Mucosa of descending colon (tissue), 3 donors: Measurements from ENCODE around the gene KTN1. TPM values are rescaled to one million over a fixed set of nuclear protein-coding genes. Genes with fewer than 3 reads are reported as not detected.

Experiments
- ATAC-seq: fragments of 200-7000 bp; cut with Tn5 transposase; one replicate; pipeline ENCODE4 v1.9.1; 2020; ENCODE audit warnings: mild to moderate bottlenecking, moderate library complexity
- DNase-seq, 3 donors: peaks; one replicate each; pipeline ENCODE4 v3.0.0-alpha.2; 2020
- H3K36me3 ChIP-seq: fragments of 200-600 bp; one replicate; pipeline ENCODE4 v1.8.0; 2021; ENCODE audit warnings: low read depth, mild to moderate bottlenecking
- H3K4me1 ChIP-seq: fragments of 200-600 bp; one replicate; pipeline ENCODE4 v1.8.0; 2021; ENCODE audit warnings: low read depth, mild to moderate bottlenecking
- H3K4me3 ChIP-seq: fragments of 200-600 bp; one replicate; pipeline ENCODE4 v1.8.0; 2021; ENCODE audit warnings: mild to moderate bottlenecking
- H3K9me3 ChIP-seq: fragments of 200-600 bp; one replicate; pipeline ENCODE4 v1.8.0; 2021; ENCODE audit warnings: mild to moderate bottlenecking
- intact Hi-C, 2 donors: fragments of 100-400 bp; cut with DNase I in 1 of 2; cut with micrococcal nuclease in 1 of 2; formaldehyde crosslinking; loops; one replicate each; pipeline versions ENCODE4 v1.11.0 to v1.11.1; 2022; cut with DNase I, micrococcal nuclease
- total RNA-seq, 3 donors: library from RNA; stranded (reverse); fragmentation: NEBNext Ultra II Directional in 2 of 3; extraction: Animal tissue kit (Norgen Biotek cat#: 25700) in 2 of 3; gene quantifications; one replicate each; pipeline versions ENCODE4 v1.2.1 to v1.2.4, GENCODE V29; 2021 to 2023
- TF ChIP-seq, protein P1 (sequence below): fragments of 200-600 bp; IDR thresholded peaks from one replicate; pipeline ENCODE4 v1.8.0; 2022; ENCODE audit warnings: antibody characterized with exemption, mild to moderate bottlenecking
- donor health status: DM: no; HTN: no; CAD: no; lungs with moderate emphysema.
- donor health status: DM: no; HTN: no; CAD: no.
- donor health status: DM: no; HTN: yes; CAD: no.

Gene KTN1
- total RNA-seq, 3 donors from 2014 or later = 181 to 299 (median 251) TPM

DNA sequence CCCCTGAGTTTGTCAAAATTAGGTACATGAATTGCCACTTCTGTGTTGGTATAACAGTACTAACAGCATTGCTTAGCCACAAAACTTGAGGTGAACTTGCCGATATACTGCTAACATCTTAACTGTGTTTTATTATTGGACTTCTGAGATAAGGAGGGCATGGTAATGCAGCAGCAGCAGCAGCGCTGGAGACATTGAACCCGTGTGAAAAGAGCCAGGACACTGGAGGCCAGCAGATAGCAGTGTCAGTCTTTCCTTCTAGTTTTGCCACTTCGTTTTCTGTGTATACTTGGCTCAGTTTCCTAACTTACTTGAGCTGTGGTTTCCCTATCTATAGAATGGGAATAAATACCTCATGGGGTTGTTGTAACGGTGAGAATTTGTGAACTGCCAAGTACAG is 82.7 kb downstream of the KTN1 start:
- ATAC-seq = no peak

DNA sequence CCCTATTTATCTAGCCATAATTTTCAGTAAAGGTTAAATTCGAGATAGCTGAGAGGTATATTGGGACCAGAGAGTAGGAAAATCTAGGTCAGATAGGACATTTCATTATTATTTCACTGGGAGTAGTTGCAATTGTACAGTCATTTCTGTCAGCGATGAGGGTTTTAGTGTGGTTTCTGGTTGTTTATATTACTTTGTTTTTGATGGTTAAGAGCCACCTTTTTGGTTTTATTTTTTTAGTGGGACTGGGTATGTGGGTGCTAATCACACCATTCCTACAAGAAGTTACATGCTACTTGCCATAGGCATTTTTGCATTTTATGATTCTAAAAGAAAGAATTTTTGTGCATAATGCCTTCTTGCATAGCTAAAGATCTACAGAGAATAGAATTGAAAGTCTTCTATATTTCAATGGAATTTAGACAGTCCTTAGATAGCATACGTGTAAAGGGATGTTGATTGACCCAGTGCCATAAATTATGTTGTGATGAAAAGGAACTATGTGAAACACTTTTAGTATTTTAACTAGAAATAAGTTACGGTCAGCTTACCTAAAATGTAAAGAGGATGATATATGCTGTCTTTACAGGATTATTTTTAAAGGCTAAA is 85.2 kb downstream of the KTN1 start:
- no peak for DNase-seq
- Histone ChIP-seq H3K36me3 (peaks cover 7% of the 10 kb centered on the region), H3K9me3 (no peaks in the 10 kb centered on the region)

More for the DNA sequence above, 82.7 kb downstream of the KTN1 start:
- Histone ChIP-seq H3K4me1 (no peaks in the 10 kb centered on the region), H3K4me3 (no peak overlapping the region), H3K9me3 (no peaks in the 10 kb centered on the region), H3K36me3 (peaks cover 6% of the 10 kb centered on the region)
- intact Hi-C loops = no loop called here
- no peak for DNase-seq
- TF ChIP-seq, protein P1, sequence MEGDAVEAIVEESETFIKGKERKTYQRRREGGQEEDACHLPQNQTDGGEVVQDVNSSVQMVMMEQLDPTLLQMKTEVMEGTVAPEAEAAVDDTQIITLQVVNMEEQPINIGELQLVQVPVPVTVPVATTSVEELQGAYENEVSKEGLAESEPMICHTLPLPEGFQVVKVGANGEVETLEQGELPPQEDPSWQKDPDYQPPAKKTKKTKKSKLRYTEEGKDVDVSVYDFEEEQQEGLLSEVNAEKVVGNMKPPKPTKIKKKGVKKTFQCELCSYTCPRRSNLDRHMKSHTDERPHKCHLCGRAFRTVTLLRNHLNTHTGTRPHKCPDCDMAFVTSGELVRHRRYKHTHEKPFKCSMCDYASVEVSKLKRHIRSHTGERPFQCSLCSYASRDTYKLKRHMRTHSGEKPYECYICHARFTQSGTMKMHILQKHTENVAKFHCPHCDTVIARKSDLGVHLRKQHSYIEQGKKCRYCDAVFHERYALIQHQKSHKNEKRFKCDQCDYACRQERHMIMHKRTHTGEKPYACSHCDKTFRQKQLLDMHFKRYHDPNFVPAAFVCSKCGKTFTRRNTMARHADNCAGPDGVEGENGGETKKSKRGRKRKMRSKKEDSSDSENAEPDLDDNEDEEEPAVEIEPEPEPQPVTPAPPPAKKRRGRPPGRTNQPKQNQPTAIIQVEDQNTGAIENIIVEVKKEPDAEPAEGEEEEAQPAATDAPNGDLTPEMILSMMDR = no peak

DNA sequence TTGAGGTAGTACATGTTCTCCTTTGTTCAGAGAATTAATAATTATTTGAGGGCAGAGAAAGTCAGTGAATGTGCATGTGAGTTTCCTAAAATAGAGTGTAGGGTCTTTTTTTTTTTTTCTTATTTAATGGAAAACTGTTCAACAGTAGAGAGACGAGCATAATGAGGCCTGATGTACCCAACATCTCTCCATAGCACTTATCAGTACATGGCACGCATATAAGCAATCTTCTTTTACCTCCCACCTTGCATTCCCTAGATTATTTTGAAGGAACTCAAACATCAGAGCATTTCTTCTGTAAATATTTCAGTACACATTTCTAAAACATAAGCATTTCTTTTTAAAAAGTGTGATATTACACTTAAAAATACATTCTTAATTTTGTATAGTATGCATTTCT is 87.8 kb downstream of the KTN1 start:
- Histone ChIP-seq H3K4me3 (no peak overlapping the region), H3K36me3 (peaks cover 12% of the 10 kb centered on the region), H3K9me3 (no peaks in the 10 kb centered on the region), H3K4me1 (no peaks in the 10 kb centered on the region)
- no peak for DNase-seq
- intact Hi-C loops = no loop called here
- no peak for ATAC-seq
- TF ChIP-seq, protein P1 = no peak

More for the DNA sequence above, 85.2 kb downstream of the KTN1 start:
- no peak overlapping the region for H3K4me3 ChIP-seq
- no peak for ATAC-seq
- TF ChIP-seq, protein P1 = no peak
- intact Hi-C loops = no loop called here
- H3K4me1 ChIP-seq = no peaks in the 10 kb centered on the region

DNA sequence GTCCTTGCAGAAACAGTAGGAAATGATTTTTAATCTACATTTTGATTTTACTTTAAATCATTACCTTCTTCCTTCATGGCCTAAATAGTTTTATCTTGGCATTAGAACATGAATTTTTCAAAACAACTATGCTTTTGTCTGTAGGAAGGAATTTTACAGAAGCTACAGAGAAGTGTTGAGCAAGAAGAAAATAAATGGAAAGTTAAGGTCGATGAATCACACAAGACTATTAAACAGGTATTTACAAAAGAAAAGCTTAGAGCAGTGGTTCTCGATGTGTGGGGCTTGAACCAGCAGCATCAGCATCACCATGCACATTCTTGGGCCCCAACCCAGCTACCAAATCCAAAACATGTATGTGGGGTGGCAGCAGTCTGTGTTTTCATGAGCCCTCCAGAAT is 91.6 kb downstream of the KTN1 start:
- no peak overlapping the region for H3K4me3 ChIP-seq
- TF ChIP-seq, protein P1 = no peak
- H3K36me3 ChIP-seq = peaks cover 12% of the 10 kb centered on the region
- H3K9me3 ChIP-seq = no peaks in the 10 kb centered on the region
- no peaks in the 10 kb centered on the region for H3K4me1 ChIP-seq
- ATAC-seq = no peak
- no peak for DNase-seq
- intact Hi-C loops = no loop called here

DNA sequence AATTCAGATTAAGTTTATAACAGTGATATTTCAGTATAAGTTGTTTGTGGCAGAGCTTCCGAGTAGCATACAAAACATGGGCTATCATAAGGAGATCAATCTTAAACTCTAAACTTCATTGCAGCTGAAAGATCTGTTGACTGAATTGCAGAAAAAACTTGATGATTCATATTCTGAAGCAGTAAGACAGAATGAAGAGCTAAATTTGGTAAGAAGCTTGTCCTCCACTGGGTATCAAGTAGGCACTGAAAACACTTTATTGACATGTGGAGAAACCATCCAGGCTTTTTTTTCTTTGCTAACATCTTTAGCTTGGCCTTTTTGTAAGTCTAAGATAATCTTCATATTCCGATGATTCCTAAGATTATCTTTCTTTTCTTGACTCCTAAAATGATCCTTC is 93.0 kb downstream of the KTN1 start:
- intact Hi-C loops = no loop called here
- Histone ChIP-seq H3K4me3 (no peak overlapping the region), H3K36me3 (peaks cover 5% of the 10 kb centered on the region), H3K4me1 (no peaks in the 10 kb centered on the region), H3K9me3 (no peaks in the 10 kb centered on the region)
- TF ChIP-seq, protein P1 = no peak
- DNase-seq = no peak
- no peak for ATAC-seq

DNA sequence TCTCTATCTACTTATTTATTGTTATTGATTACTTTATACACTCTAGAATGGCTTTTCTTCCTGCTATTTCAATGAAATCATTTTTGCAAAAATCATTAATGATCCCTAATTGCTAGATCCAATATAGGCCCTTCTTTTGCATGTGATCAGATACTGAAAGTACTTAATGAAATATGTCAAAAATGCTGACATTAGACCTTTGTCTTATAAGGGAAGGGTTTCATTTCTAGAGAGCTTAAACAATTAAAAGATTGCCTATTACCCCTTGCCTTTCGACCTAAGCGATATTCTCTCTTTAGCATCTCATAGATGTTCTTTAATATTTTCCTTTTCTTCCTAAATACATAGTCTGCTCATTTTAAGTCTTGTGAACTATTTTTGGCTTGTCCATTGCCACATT is 101.1 kb downstream of the KTN1 start:
- intact Hi-C loops = loop anchor here in 1 of 2 donors (10.0 kb wide), 1 partner anchor 794 kb away; no protein-coding TSS in a partner anchor
- no peaks in the 10 kb centered on the region for H3K9me3 ChIP-seq
- no peak for ATAC-seq
- H3K4me1 ChIP-seq = no peaks in the 10 kb centered on the region
- peaks cover 5% of the 10 kb centered on the region for H3K36me3 ChIP-seq
- H3K4me3 ChIP-seq = no peak overlapping the region
- TF ChIP-seq, protein P1 = no peak
- no peak for DNase-seq
